ENCODE measurements around the gene RALGAPA2.

The RALGAPA2 gene

GRCh38 chr20:20593447-20594170, 118.8 kb downstream of the RALGAPA2 start:
- no peak for DNase-seq (ENCODE audit: extremely low read depth in 1 of 2, low read depth in 1 of 2)

- no peak for DNase-seq (ENCODE audit: extremely low read depth in 1 of 2, low read depth in 1 of 2)
Observed at GRCh38 chr20:20585146-20585545, 127.3 kb downstream of the RALGAPA2 start.

DNA sequence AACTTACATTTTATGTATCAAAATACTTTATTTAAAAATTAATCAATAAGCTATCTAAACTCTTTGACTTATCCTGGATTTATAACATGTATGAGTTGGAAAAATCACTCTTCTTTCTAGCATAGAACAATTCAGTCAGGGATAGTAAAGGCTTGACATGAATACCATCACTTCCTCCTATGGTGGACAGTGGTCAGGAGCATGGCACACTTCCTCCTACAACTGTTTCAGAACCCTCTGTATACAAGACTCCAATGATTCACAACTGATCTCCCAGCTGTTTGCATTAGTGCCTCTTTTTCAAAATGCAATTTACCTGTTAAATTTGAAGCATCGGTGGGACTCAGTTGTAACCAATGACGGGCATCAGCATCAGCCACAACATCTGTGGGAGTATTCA, 129.7 kb downstream of the RALGAPA2 start:
- DNase-seq (ENCODE audit: extremely low read depth in 1 of 2, low read depth in 1 of 2), result no peak

GRCh38 chr20:20580139-20580538, 132.3 kb downstream of the RALGAPA2 start:
- no peak for DNase-seq (ENCODE audit: extremely low read depth in 1 of 2, low read depth in 1 of 2)

GRCh38 chr20:20578838-20579237, 133.6 kb downstream of the RALGAPA2 start:
- no peak for DNase-seq (ENCODE audit: extremely low read depth in 1 of 2, low read depth in 1 of 2)

GRCh38 chr20:20573797-20574196, 138.6 kb downstream of the RALGAPA2 start:
- no peak for DNase-seq (ENCODE audit: extremely low read depth in 1 of 2, low read depth in 1 of 2)

DNA sequence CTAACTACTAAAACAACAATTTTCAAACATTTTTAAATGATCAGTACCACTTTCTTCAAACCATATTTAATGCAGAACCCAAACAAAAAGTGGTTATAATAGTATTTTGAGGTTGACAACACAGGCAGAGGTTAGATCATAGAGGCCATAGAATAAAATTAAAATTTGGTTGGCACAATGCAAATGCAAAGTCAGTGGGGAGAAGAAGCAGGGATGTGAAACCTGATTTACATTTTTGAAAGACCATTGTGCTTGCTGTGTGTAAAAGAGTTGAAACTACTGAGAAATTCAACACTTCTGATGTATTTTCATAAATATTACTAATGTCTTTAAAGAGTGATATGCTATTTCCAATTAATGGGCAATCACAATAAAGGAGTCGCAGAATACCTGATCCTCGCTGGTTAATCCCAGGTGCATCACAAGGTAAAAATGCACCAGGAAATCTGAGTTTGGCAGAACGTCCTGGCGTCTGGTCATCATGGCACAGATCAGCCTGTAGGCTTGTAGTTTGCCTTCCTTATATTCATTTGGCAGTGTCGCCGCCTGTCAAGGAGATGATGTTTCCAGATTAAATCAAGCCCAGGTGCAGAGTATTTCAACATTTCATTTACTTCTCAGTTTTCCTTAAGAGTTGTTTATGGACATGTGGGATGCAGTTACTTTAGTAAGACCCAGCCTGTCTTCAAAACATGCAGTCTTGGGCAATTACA, 141.2 kb downstream of the RALGAPA2 start:
- DNase-seq (ENCODE audit: extremely low read depth in 1 of 2, low read depth in 1 of 2), result no peak

GRCh38 chr20:20568604-20569205, 143.7 kb downstream of the RALGAPA2 start:
- no peak for DNase-seq (ENCODE audit: extremely low read depth in 1 of 2, low read depth in 1 of 2)

DNA sequence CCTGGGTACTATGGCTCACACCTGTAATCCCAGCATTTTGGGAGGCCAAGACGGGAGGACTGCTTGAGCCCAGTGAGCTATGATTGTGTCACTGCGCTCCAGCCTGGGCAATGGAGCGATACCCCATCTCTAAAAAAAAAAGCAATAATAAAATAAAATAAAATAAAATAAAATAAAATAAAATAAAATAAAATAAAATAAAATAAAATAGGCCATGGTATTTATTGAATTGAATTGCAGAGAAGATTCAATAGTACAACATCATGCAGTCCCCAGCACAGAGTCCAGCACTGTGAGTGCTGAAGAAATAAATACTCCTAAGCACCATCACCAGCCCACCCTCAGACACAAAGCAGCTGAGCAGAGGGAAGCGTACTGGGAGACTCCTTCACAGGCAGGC, 144.7 kb downstream of the RALGAPA2 start:
- no peak for DNase-seq (ENCODE audit: extremely low read depth in 1 of 2, low read depth in 1 of 2)

DNA sequence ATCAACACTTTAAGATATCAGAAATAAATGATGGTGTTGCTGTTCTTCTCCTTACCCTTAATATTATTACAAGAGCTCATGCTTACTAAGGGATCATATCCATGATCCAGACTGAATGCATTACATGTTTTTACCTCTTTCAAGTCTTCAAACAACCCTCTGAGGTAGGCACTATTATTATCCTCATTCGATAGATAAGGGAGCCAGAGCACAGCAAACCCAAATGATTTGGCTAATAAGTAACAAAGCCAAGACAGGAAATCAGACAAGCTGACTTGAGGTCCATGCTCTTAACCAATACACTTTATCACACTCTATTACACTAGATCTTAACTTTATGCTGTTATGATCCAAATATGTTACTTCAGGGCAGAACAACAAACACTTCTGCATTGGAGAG, 145.9 kb downstream of the RALGAPA2 start:
- no peak for DNase-seq (ENCODE audit: extremely low read depth in 1 of 2, low read depth in 1 of 2)

- DNase-seq (ENCODE audit: extremely low read depth in 1 of 2, low read depth in 1 of 2), result no peak
Observed at GRCh38 chr20:20564279-20564678, 148.2 kb downstream of the RALGAPA2 start.

DNA sequence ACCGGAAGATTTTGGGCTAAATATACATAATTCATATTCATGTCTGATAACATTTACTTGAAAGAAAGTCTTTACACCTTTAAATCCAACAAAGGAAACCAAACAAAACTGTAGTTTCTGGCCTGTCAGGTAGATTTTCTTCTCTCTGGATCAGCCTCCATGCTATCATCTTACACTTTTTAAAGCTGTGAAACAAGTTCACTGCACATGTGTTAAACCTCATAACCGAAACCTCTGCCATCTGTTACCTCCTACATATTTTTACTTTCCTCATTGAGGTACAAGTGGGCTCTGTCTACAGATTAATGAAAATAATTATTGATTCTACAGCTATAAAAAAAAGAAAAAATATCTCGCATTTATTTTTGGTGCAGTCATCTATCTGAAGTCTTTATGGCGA, 149.9 kb downstream of the RALGAPA2 start:
- DNase-seq (ENCODE audit: extremely low read depth in 1 of 2, low read depth in 1 of 2), result no peak

GRCh38 chr20:20561841-20562240, 150.6 kb downstream of the RALGAPA2 start:
- DNase-seq (ENCODE audit: extremely low read depth in 1 of 2, low read depth in 1 of 2), result no peak

DNA sequence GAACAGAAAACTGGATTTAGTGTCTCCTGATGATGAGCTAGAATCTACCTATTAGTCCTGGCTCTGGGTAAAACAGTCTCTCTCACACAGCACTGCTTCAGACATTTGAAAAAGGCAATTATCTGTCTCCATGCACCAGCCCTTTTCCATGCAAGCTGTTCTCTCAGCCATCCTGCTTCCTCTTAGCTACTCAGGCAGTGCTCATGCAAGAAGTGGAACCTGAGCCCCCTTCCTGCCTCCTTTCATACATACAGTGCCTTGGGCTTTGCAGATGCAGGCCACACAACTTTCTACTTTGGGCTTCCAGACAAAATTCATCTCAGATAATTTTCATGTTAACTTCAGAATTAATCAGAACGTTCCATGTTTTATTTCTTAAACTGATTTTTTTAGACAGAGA, 151.3 kb downstream of the RALGAPA2 start:
- no peak for DNase-seq (ENCODE audit: extremely low read depth in 1 of 2, low read depth in 1 of 2)

DNA sequence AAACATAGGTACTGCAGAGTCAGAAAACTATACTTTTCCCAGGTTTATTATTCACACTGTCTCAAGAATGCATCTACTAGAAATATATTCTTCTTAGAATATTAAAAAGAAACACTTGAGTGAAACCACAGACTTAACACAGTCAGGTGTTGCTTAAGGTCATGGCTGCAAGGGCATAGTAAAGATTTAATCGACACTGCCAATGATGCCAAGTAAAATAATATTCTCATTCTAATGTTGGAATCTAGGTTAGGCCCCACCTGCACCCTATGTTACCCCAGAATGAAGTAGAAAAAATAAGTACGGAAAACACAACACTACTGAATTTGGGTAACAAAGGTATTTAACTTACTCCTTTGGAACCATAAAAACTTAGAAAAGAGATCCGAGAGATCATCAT, 155.0 kb downstream of the RALGAPA2 start:
- DNase-seq (ENCODE audit: extremely low read depth in 1 of 2, low read depth in 1 of 2), result no peak

DNA sequence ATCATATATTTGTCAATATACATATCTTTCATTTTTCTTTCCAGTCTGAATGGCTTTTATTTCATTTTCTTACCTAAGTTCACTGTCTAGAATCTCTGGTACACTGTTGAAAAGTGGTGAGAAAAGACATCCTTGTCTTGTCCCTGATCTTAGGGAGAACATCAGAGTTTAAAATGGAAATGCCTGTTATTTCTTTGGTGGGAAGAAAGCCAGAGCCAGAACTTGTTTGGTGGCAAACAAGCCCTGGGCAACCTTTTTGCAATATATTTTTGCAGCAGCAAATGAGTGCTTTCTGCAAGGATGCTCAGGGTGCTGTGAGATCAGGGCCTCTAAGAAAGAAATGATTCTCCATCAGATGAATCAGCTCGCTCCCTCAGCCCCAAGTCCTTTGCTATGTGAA, 156.6 kb downstream of the RALGAPA2 start:
- DNase-seq (ENCODE audit: extremely low read depth in 1 of 2, low read depth in 1 of 2), result no peak

GRCh38 chr20:20554951-20555350, 157.5 kb downstream of the RALGAPA2 start:
- DNase-seq (ENCODE audit: extremely low read depth in 1 of 2, low read depth in 1 of 2), result no peak

DNA sequence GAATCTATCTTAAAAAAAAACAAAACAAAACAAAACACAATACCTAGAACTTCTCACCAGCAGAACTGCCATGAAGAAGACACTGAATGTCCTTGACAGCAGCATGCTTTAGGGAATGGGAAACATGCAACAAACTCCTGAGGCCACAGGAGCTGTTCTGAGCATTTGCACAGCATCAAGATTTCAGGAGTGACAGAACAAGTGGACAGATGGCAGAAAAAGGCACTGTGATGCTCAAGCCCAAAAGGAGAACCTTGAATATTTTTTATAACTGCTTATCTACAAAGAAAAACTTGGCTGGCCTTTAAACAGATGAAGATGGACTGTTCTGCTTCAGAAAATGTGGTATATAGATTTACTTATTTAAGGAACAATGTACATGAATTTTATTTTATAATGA, 158.9 kb downstream of the RALGAPA2 start:
- no peak for DNase-seq (ENCODE audit: extremely low read depth in 1 of 2, low read depth in 1 of 2)

DNA sequence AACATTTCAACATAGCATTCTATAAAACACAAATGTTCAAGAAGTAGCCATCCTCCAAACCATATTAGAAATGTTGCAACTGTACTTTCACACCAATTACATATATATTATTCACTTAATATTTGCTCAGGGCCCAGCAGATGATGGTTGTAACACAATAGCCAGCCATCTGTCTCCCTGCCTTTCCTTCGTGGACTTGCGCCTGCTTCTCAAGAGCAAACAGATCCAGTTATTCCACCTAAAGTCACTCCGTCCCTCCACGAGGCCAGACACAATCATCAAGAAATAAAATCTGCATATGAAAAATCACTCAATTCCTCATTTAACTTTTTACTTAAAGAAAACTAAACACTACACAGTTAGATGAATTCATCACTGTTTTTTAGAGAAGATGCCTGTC, 160.4 kb downstream of the RALGAPA2 start:
- DNase-seq (ENCODE audit: extremely low read depth in 1 of 2, low read depth in 1 of 2), result no peak

DNA sequence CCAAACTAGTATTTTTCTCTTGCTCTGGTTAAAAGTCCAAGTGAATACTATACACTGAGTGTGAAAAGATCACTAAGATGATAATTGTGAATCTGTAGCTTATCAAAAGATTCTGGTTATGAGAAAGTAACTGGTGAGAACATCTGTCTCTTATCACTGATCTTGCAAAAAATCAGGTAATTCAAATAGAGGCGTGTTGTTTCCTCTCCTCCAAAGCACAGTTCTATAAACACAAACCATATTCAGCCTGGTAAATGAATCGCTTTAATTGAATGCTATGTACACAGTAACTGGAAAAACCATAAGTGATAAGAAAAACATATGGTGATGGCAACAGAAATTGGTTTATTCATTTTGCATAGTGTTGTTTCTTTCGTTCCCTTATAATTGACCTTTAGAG, 161.0 kb downstream of the RALGAPA2 start:
- DNase-seq (ENCODE audit: extremely low read depth in 1 of 2, low read depth in 1 of 2), result no peak

DNA sequence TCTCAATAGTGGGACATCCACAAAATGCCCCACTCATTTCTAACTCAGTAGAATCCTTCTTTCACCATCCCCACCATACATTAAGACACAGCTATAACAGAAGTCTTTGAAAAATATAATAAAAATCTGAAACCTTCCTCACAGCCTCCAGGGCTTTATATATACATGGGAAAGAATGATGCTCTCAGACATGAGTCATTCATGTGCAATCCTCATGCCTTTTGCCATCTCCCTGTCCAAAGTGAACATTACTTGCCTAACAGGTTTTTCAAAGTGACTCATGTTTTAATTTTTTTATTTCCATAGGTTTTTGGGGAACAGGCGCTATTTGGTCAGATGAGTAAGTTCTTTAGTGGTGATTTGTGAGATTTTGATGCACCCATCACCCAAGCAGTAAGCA, 162.7 kb downstream of the RALGAPA2 start:
- DNase-seq (ENCODE audit: extremely low read depth in 1 of 2, low read depth in 1 of 2), result no peak

- no peak for DNase-seq (ENCODE audit: extremely low read depth in 1 of 2, low read depth in 1 of 2)
Observed at GRCh38 chr20:20549267-20549612, 163.2 kb downstream of the RALGAPA2 start.
